HG03280 (cell line): ENCODE measurements around the gene CPT1B.

Experiments
- ATAC-seq: cut with Tn5 transposase; IDR thresholded peaks from one replicate; pipeline ENCODE4 v1.9.1; 2021; ENCODE audit warnings: mild to moderate bottlenecking, moderate library complexity; ENCODE audit not compliant: unreplicated experiment

CPT1B gene

GRCh38 chr22:50587407-50587806 is 9.2 kb upstream of the CPT1B start:
- no peak for ATAC-seq

GRCh38 chr22:50586416-50586815 is 8.2 kb upstream of the CPT1B start:
- no peak for ATAC-seq

GRCh38 chr22:50585781-50586180 is 7.6 kb upstream of the CPT1B start:
- ATAC-seq: no peak

GRCh38 chr22:50585238-50585637 is 7.0 kb upstream of the CPT1B start:
- no peak for ATAC-seq

GRCh38 chr22:50584106-50585096 is 6.2 kb upstream of the CPT1B start:
- ATAC-seq: no peak

GRCh38 chr22:50583294-50583861 is 5.2 kb upstream of the CPT1B start:
- ATAC-seq: peak; percentile 19

- peak; percentile 90 for ATAC-seq
Measured at GRCh38 chr22:50582493-50583293, 4.5 kb upstream of the CPT1B start, which contains the start of gene CHKB. Gene CHKB, minus strand, starts transcription at chr22:50582849. Its CDS starts 68 bp downstream, at chr22:50582781.

GRCh38 chr22:50581950-50582492 is 3.8 kb upstream of the CPT1B start:
- ATAC-seq: no peak

- ATAC-seq: no peak
Measured at GRCh38 chr22:50581031-50581949, 3.1 kb upstream of the CPT1B start.

GRCh38 chr22:50579752-50580151 is 1.5 kb upstream of the CPT1B start:
- no peak for ATAC-seq

GRCh38 chr22:50578776-50579310 is 616 bp upstream of the CPT1B start:
- no peak for ATAC-seq

GRCh38 chr22:50577697-50577986 is 585 bp downstream of the CPT1B start:
- no peak for ATAC-seq

- no peak for ATAC-seq
Measured at GRCh38 chr22:50576806-50577696, 1.2 kb downstream of the CPT1B start.

GRCh38 chr22:50576070-50576469 is 2.2 kb downstream of the CPT1B start:
- no peak for ATAC-seq

GRCh38 chr22:50575426-50575941 is 2.7 kb downstream of the CPT1B start:
- ATAC-seq: no peak

GRCh38 chr22:50574383-50574755 is 3.9 kb downstream of the CPT1B start:
- ATAC-seq: no peak

- ATAC-seq: no peak
Measured at GRCh38 chr22:50573491-50574382, 4.5 kb downstream of the CPT1B start.

GRCh38 chr22:50572965-50573364 is 5.3 kb downstream of the CPT1B start:
- ATAC-seq: no peak
